Glomerular visceral epithelial cell (primary cell): Measurements from ENCODE around the gene AGO3.
"Not testable (repeated sequence)": the region's sequence is repeated elsewhere in the genome, so short reads cannot be mapped to it uniquely, and the experiment has no call there.

ENCODE experiments used
- DNase-seq: peaks from one replicate; pipeline ENCODE4 v3.0.0-alpha.2; 2016; ENCODE audit errors: extremely low spot score

AGO3 gene

DNA sequence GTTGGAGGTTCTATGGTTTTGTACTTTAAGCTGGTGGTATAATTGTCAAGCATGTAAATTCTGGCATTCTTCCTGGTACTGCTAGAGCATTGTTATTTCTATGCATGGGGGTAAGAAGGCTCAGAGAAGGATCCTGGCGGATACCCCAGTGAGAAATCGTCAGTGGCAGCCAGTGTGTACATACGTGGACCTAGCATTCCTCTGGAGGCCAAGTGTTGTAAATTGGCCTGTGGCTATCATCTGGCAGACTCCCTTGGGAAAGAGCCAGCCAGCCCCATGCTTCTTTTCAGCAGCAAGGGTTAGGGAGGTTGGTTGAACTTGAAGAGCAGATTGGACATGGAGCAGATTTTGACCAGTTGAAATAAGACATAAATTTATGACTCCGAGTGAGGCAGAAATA, 5.2 kb upstream of the AGO3 start:
- DNase-seq, result no peak

DNA sequence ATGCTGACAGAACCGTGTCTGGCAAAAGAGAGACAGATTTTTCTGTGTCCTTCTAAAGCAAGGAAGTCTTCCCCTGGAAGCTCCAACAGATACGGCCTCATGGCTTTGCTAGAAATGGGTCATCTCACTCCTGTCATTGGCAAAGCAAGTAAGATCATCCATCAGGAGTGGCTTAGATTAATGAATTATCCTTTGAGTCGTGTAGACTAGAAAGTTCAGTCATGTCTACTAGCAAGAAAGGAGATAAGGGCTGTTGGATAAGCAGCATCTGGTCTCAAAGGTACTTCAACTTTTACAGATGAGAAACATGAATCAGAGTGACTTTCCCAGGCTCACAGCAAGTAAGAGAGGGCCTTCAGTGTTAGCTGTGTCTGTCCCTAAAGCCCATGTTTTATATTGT, 3.4 kb upstream of the AGO3 start:
- no peak for DNase-seq

- peak; percentile 51 for DNase-seq
These were observed 944 bp upstream of the AGO3 start for GRCh38 chr1:35929730-35930592.

GRCh38 chr1:35931446-35932157, 697 bp downstream of the AGO3 start:
- peak; percentile 22 for DNase-seq

DNA sequence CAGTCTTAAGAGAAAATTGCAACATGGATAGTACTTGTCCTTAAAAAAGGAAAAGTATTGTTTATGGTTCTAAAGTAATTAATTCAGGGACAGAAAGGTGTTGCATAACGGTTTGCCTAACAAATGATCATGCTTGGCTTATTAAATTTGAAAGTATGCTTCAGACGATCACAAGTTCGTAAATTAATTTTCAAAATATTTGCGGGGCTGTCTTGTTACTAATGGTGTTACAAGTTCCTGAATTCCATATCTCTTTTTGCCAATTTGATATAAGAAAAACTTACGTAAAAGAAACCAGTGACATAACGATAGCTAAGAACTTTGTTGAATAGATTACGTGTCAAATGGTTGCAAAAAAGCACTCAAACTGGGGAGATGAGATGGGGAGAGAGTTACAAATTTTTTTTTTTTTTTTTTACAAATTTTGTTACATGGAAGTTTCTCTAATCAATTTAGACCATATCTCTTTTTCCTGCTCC, 1.3 kb downstream of the AGO3 start:
- no peak for DNase-seq

DNA sequence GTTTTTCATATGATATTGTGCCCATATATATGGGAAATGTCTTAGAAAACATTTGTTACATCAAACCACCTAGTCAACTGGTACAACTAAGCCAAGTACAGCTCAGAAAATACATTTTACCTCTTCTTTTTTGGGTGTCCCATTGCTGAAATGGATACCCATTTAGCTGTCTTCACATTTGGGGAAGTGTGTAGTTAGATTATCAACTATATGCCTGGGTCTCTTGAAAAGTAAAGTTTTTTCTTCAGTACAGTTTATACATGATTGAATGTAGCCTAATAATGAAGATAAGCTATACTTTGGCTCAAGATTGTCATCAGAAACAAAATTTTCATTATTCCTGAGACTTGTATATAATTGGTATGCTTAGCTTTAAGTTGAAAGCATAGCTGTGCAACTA, 2.0 kb downstream of the AGO3 start:
- DNase-seq, result no peak

DNA sequence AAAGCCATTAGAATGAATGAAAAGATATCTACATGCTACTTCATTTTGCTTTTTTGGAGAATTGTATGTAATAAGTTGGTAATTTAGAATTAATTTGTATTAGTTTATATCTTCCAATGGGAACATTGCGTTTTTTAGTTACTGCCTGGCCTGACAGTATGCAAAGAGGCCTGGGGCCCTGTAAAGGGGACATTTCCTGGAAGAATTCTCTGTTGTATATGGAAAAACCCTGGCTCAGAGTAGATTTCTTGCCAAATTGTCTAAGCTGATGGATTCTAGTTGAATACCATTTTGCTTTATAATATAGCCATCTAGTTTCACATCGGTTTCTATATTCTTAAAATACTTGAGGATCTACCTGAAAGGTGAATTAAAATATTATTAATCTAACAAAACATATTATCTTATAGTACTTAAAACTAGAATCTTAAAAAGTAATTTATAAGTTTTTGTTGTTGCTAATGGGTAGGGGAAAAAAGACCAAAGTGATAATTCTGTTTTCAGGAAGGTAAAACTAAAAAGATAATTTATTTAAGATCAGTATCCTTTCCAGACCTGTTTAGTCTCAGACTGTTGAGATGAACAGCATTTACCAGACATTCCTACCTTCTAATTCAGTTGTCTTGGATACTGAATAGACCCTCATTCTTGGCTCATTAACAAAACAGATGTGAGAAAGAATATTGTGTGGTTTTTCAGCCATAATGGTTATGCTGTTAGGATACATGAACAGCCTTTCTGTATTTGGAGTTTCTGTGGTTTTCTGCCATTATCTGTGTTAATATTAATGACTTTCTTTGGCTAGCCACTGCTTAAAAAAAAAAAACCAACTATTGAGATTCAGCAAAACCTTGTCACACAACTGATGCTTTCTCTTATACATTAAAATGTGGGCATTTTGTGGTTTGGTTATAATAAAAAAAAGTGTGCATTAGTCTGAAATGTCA, 4.8 kb downstream of the AGO3 start:
- DNase-seq, result no peak

- no peak for DNase-seq
These were observed 5.9 kb downstream of the AGO3 start for GRCh38 chr1:35936838-35937237.

GRCh38 chr1:35939484-35939883, 8.6 kb downstream of the AGO3 start:
- DNase-seq, result no peak

- DNase-seq, result no peak
These were observed 14.4 kb downstream of the AGO3 start for GRCh38 chr1:35945327-35945726.

DNA sequence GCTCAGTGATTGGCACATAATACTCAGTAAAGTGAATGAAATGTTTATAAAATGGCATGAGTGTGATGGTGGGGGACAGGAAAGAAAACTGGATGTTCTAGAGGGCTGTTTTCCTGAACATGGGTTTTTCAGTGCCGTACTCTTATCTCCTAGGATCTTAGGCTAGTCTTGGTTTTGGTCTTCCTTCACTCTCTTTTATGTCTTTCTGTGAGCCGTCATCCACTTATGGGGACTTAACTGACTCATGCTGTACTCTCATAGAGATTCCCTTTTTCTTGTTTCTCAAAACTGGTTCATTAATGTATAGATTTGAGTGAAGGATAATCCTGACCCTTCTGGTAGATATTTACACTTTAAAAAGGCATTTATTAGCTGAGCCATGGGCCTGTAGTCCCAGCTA, 16.6 kb downstream of the AGO3 start:
- DNase-seq, result no peak

DNA sequence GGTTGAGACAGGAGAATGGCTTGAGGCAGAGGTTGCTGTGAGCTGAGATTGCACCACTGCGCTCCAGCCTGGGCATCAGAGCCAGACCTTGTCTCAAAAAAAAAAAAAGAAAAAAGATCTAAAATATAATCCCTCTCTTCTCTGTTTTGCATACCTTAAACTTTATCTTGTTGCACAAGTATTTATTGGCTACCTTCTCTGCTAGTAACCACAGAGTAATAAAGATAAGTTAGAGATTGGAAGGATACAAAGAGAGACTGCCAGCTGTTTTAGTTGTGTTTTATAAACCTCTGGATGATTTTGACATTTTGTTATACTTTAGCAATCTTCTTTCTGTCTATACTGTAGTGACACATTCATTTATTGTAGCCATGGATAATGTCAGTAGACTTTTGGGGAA, 27.7 kb downstream of the AGO3 start:
- DNase-seq, result no peak

DNA sequence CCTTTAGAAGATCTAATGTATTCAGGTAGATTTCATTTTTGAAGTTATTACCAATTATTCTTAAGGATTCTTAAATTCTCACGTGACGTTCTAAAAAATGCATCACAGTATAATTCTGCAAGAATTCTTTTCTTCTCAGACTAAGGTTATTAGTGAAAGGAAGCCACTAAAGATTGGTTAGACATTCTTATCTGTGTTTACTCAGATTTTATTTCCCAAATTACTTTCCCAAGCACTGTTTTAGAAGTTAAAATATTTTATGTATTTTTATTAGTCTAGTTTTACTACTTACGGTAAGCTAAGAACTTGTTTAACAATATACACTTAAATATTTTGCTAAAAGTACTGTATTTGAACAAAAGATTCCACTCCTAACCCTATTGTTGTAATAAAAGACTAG, 28.4 kb downstream of the AGO3 start:
- DNase-seq, result no peak

GRCh38 chr1:35962952-35963351, 32.0 kb downstream of the AGO3 start:
- no peak for DNase-seq

GRCh38 chr1:35964277-35964676, 33.4 kb downstream of the AGO3 start:
- not testable (repeated sequence) for DNase-seq

GRCh38 chr1:35968396-35968795, 37.5 kb downstream of the AGO3 start:
- no peak for DNase-seq

GRCh38 chr1:35971601-35972000, 40.7 kb downstream of the AGO3 start:
- no peak for DNase-seq

- DNase-seq, result peak; percentile 4
These were observed 41.7 kb downstream of the AGO3 start for GRCh38 chr1:35972631-35973030.

- DNase-seq, result no peak
These were observed 49.2 kb downstream of the AGO3 start for GRCh38 chr1:35980090-35980489.

DNA sequence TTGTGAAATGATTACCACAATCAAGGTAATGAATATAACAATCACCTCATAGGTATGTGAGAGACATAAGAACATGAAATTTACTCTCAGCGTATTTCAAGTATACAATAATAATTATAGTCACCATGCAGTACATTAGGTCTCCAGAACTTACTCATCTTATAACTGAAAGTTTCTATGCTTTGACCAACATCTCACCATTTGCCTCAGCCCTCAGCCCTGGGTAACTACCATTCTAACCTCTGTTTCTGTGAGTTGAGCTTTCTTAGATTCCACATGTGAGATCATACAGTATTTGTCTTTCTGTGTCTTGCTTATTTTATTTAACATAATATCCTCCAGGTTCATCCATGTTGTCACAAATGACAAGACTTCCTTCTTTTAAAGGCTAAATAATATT, 57.3 kb downstream of the AGO3 start:
- no peak for DNase-seq

GRCh38 chr1:36006941-36007500, 76.1 kb downstream of the AGO3 start:
- DNase-seq, result no peak

DNA sequence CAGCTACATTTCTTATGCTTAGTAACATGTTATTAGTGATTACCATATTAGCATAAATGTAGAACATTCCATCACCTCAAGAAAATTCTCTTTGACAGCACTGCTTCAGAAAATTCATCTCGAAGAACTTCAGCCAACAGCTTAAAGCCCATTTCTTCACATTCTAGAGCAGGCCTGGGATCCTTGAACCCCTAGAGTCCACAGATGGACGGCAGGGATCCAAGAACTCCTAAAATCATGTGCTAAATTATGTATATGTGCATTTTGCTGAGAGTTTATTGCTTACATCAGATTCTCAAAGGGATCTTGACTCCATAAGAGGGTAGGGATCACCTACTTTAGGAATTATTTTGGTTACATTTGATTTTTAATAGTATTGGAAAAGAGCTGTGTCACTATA, 76.8 kb downstream of the AGO3 start:
- DNase-seq, result no peak
